OCI-LY7 (cell line): ENCODE measurements around the gene SLC6A15. TPM values are rescaled to one million over a fixed set of nuclear protein-coding genes. Genes with fewer than 3 reads are reported as not detected.

Source experiments
- BruUV-seq: library from RNA; stranded (reverse); fragments of 400-500 nt; replicated peaks from 2 replicates; lab custom pipeline; 2021; lab: Mats Ljungman, UMichigan
- CTCF ChIA-PET: fragments of 300-600 bp; sonication (Branson Sonifier 250); formaldehyde crosslinking; loops from one replicate; lab custom pipeline; 2022; ENCODE audit warnings: antibody characterized with exemption; ENCODE audit not compliant: unreplicated experiment; lab: Charles Lee
- POLR2A ChIA-PET: fragments of 300-600 bp; sonication (Branson Sonifier 250); formaldehyde crosslinking; loops from one replicate; lab custom pipeline; 2022; ENCODE audit warnings: antibody characterized with exemption; lab: Charles Lee
- DNase-seq: peaks from one replicate; pipeline ENCODE4 v3.0.0-alpha.2; 2015; ENCODE audit warnings: low spot score
- H2AFZ ChIP-seq: fragments of 200-600 bp; sonication (generic), shearing (Covaris generic); 2 replicates; pipeline ENCODE4 v1.6.1; 2014; ENCODE audit warnings: mild to moderate bottlenecking, antibody characterized with exemption, low read length, moderate library complexity
- H3K27ac ChIP-seq: fragments of 200-600 bp; sonication (generic); 2 replicates; pipeline ENCODE4 v1.5.1; 2014; ENCODE audit warnings: mixed run types, low read depth, mild to moderate bottlenecking, moderate library complexity, low read length, inconsistent platforms; ENCODE audit not compliant: poor library complexity, severe bottlenecking
- H3K36me3 ChIP-seq: fragments of 200-600 bp; sonication (generic); 2 replicates; pipeline ENCODE4 v1.6.1; 2014; ENCODE audit warnings: mild to moderate bottlenecking, antibody characterized with exemption, low read length, moderate library complexity, mixed read lengths; ENCODE audit not compliant: insufficient read depth
- H3K4me1 ChIP-seq: fragments of 200-600 bp; sonication (generic); 2 replicates; pipeline ENCODE4 v1.5.1; 2014; ENCODE audit warnings: mild to moderate bottlenecking, low read length; ENCODE audit not compliant: insufficient read depth, poor library complexity, severe bottlenecking
- H3K4me2 ChIP-seq: fragments of 200-600 bp; sonication (generic); 2 replicates; pipeline ENCODE4 v1.6.1; 2014; ENCODE audit warnings: mild to moderate bottlenecking, low read length
- H3K4me3 ChIP-seq: fragments of 200-600 bp; sonication (generic); 2 replicates; pipeline ENCODE4 v1.5.1; 2014; ENCODE audit warnings: mild to moderate bottlenecking, low read depth, low read length; ENCODE audit not compliant: poor library complexity, severe bottlenecking
- H3K79me2 ChIP-seq: fragments of 200-600 bp; sonication (generic); 2 replicates; pipeline ENCODE4 v1.6.1; 2016; ENCODE audit warnings: low read depth, mild to moderate bottlenecking, low read length, moderate library complexity, mixed read lengths; ENCODE audit not compliant: insufficient read depth
- H3K9me2 ChIP-seq: fragments of 200-600 bp; sonication (generic); 2 replicates; pipeline ENCODE4 v1.6.1; 2016; ENCODE audit warnings: mild to moderate bottlenecking, low read length, mixed read lengths; ENCODE audit not compliant: insufficient read depth
- H3K9me3 ChIP-seq: fragments of 200-600 bp; sonication (generic); 2 replicates; pipeline ENCODE4 v1.6.1; 2014; ENCODE audit warnings: mild to moderate bottlenecking, mixed run types, low read length, mixed read lengths
- H4K20me1 ChIP-seq: fragments of 200-600 bp; sonication (generic); 2 replicates; pipeline ENCODE4 v1.6.1; 2014; ENCODE audit warnings: mild to moderate bottlenecking, antibody characterized with exemption, low read length, moderate library complexity, mixed read lengths; ENCODE audit not compliant: insufficient read depth
- EZH2phosphoT487 ChIP-seq: fragments of 200-600 bp; sonication (generic); IDR thresholded peaks from 2 replicates; pipeline ENCODE4 v1.6.1; 2018; ENCODE audit warnings: low read depth, borderline replicate concordance, mild to moderate bottlenecking, mixed run types, antibody characterized with exemption, low read length, moderate library complexity, mixed read lengths
- intact Hi-C: fragments of 100-400 bp; cut with micrococcal nuclease; formaldehyde crosslinking; loops from one replicate; pipeline ENCODE4 v1.10.0; 2022; ENCODE audit not compliant: unreplicated experiment
- total RNA-seq, 2 experiments: library from RNA; depleted of rRNA in 1 of 2; stranded (reverse); fragments of >200 nt in 1 of 2; shearing (Covaris generic) in 1 of 2; gene quantifications; 2 replicates each; pipeline ENCODE4 v1.2.3, GENCODE V29; 2014 to 2022
- TF ChIP-seq, protein P1 (sequence below): fragments of 200-600 bp; sonication (generic); conservative IDR thresholded peaks from 2 replicates; pipeline ENCODE4 v1.5.1; 2014; ENCODE audit warnings: mild to moderate bottlenecking, antibody characterized with exemption, low read length, moderate library complexity, mixed read lengths

SLC6A15 gene
- total RNA-seq, 2 experiments from 2014 or later = not detected

DNA sequence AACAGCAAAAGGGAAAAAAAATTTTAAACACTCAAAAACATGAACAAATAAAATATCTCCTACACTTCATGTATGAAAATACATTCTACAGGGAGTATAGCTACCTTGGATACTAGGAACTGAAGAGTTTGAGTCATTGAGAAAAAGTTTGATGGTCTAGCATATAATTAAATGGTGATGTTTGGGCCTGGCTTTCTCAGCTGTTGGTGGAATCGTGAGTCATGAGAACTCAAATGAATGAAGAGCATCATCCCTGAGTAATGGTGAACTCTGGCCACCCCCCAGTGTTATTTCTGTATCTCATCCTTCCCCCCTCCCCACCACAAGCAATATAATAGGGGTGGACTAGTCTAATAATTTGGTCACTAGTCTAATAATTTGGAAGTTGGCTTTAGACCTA is 6.7 kb upstream of the SLC6A15 start:
- TF ChIP-seq, protein P1, sequence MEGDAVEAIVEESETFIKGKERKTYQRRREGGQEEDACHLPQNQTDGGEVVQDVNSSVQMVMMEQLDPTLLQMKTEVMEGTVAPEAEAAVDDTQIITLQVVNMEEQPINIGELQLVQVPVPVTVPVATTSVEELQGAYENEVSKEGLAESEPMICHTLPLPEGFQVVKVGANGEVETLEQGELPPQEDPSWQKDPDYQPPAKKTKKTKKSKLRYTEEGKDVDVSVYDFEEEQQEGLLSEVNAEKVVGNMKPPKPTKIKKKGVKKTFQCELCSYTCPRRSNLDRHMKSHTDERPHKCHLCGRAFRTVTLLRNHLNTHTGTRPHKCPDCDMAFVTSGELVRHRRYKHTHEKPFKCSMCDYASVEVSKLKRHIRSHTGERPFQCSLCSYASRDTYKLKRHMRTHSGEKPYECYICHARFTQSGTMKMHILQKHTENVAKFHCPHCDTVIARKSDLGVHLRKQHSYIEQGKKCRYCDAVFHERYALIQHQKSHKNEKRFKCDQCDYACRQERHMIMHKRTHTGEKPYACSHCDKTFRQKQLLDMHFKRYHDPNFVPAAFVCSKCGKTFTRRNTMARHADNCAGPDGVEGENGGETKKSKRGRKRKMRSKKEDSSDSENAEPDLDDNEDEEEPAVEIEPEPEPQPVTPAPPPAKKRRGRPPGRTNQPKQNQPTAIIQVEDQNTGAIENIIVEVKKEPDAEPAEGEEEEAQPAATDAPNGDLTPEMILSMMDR = no peak
- TF ChIP-seq EZH2phosphoT487 = no peak

DNA sequence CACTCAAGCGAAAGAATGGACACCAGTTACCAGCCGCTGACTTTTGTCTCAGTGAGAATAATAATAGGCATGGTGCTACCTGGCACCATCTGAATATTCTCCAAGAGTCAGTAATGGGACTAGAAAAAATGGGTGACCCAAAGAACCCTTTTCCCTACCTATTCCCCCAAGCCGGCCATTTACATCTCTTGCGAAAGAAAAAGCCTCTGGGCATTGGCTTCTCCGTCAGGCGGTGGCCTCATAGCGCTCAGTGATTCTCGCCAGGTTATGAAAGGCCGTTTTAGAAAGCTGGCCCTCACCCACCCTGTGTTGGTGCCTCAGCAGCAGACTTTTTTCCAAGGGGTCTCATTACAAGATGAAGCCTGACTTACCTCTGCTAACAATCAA is 523 bp upstream of the SLC6A15 start:
- ChIA-PET CTCF (no interaction called here), POLR2A (no interaction called here)
- Histone ChIP-seq H3K4me1 (no peaks in the 10 kb centered on the region), H3K27ac (no peak overlapping the region), H3K4me3 (no peak overlapping the region), H3K36me3 (no peaks in the 10 kb centered on the region), H3K4me2 (no peak overlapping the region), H3K9me3 (no peaks in the 10 kb centered on the region), H4K20me1 (no peaks in the 10 kb centered on the region), H3K79me2 (no peaks in the 10 kb centered on the region), H3K9me2 (no peaks in the 10 kb centered on the region), H2AFZ (no peak overlapping the region)
- TF ChIP-seq, protein P1 = no peak
- intact Hi-C loops = no loop called here
- no peak for DNase-seq
- BruUV-seq = no TSS peak

More for the DNA sequence above, 6.7 kb upstream of the SLC6A15 start:
- intact Hi-C loops = no loop called here
- Histone ChIP-seq H3K79me2 (no peaks in the 10 kb centered on the region), H3K9me2 (no peaks in the 10 kb centered on the region), H3K36me3 (no peaks in the 10 kb centered on the region), H2AFZ (no peak overlapping the region), H3K9me3 (no peaks in the 10 kb centered on the region), H3K4me2 (no peak overlapping the region), H3K4me1 (no peaks in the 10 kb centered on the region), H3K27ac (no peak overlapping the region), H4K20me1 (no peaks in the 10 kb centered on the region), H3K4me3 (no peak overlapping the region)
- no peak for DNase-seq
- POLR2A ChIA-PET = no interaction called here
- BruUV-seq = no TSS peak
- CTCF ChIA-PET = no interaction called here

DNA sequence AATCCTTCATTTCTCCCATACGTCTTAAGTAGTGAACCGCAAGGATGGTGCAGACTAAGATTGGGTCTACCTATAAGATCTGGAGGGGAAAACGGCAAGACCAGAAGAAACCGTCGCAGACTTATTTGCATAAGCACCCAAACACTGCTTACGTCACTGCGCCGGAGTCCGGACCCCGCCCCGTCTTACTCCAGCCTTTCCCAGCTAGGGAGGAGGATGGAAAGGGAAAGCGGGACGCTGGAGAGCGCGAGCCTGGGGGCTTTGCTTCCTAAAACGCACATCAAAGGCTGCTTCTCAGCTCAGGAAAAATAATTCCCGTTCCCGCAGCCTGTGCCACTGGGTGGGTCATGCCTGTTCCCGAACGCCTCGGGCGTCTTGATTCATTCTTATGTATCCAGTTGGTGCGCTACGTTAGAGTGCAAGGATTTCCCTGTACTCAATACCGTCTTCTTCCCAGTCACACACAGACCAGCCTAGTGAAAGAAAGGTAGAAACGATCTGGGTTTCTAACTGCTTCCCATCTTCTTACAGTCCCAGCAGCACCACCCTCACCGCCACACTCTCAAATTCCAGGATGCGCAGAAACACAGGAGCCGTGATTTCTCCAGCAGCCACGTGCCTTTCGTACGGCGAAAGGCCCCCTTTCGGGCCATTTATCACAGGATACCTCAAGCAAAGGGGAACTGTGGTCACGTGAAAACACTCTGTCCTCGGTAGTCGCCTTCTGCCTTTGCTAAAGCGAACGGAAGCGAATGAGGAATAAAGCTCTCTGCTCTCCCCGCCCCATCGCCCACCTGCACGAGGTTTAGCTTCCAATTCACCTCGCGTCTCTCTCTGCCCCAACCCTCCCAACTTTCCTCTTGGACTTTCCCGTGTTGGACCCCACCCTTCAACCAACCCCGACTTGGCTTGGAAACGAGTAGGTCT is 1.1 kb downstream of the SLC6A15 start:
- CTCF ChIA-PET = no interaction called here
- Histone ChIP-seq H3K9me3 (no peaks in the 10 kb centered on the region), H2AFZ (no peak overlapping the region), H3K79me2 (no peaks in the 10 kb centered on the region), H3K4me2 (no peak overlapping the region), H3K4me3 (no peak overlapping the region), H3K4me1 (no peaks in the 10 kb centered on the region), H3K9me2 (no peaks in the 10 kb centered on the region), H4K20me1 (no peaks in the 10 kb centered on the region), H3K36me3 (no peaks in the 10 kb centered on the region), H3K27ac (no peak overlapping the region)
- intact Hi-C loops = no loop called here
- no peak for DNase-seq
- POLR2A ChIA-PET = no interaction called here
- no peak for TF ChIP-seq EZH2phosphoT487
- TF ChIP-seq, protein P1 = no peak
- BruUV-seq = no TSS peak
